Measurements from ENCODE around the gene LCN15.

LCN15 gene

DNA sequence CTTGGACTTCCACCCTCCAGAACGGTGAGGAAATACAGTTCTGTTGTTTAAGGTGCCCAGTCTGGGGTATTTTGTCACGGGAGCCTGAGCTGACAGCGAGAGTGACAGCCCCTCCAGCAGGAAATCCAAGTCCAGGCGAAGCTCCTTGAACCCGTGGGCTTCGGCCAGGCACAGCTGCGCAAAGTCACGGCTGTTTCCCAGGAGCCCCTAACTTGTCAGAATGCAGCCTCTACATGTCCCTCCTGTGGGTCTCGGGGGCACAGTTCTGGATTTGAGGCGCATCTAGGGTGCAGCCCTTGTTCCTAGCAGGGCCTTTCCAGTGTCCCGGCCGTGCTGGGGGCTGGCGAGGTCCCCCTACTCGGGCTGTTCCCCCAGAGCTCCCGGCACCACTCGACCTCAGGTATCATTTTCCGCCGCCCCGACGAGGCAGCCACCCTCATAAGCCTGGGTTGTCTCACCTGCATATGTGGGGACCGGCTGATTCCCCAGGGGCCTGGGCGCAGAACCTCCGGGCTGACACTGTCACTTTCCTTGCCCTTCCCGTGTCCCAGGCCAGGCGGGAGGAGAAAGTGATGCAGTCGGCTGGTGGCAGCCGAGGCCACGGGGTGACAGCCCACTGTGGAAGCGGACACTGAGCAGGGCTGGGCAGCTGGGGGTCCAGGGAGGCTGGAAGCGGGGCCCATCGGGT lies 10.8 kb downstream of the LCN15 start:
- no peaks in the 10 kb centered on the region for H3K27me3 ChIP-seq (ENCODE audit: control insufficient read depth, insufficient read depth, low read length)

DNA sequence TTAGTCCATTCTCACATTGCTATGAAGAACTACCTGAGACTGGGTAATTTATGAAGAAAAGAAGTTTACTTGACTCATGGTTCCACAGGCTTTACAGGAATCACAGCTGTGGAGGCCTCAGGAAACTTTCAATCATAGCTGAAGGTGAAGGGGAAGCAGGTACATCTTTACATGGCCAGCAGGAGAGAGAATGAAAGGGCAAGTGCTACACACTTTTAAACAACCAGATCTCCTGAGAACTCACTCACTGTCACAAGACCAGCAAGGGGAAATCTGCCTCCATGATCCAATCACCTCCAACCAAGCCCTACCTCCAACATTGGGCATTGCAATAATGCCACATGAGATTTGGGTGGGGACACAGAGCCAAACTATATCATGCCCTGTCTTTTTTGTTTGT lies 12.5 kb downstream of the LCN15 start:
- Histone ChIP-seq H3K27ac (ENCODE audit: low read depth, low read length) (no peak overlapping the region), H3K4me1 (ENCODE audit: control insufficient read depth, insufficient read depth, low read length) (peaks cover 3% of the 10 kb centered on the region; the same call in 1 of the 2 replicates), H3K4me3 (ENCODE audit: low read depth, low read length) (no peak overlapping the region), H3K27me3 (ENCODE audit: control insufficient read depth, insufficient read depth, low read length) (no peaks in the 10 kb centered on the region), H3K9ac (ENCODE audit: low read length) (no peak overlapping the region), H3K9me3 (ENCODE audit: control insufficient read depth, insufficient read depth, low read depth, low read length) (peaks cover 25% of the 10 kb centered on the region), H3K36me3 (ENCODE audit: control insufficient read depth, insufficient read depth, low read length) (no peaks in the 10 kb centered on the region)

More for the DNA sequence above, 10.8 kb downstream of the LCN15 start:
- peaks cover 3% of the 10 kb centered on the region; the same call in 1 of the 2 replicates for H3K4me1 ChIP-seq (ENCODE audit: control insufficient read depth, insufficient read depth, low read length)
- peaks cover 25% of the 10 kb centered on the region for H3K9me3 ChIP-seq (ENCODE audit: control insufficient read depth, insufficient read depth, low read depth, low read length)
- H3K27ac ChIP-seq (ENCODE audit: low read depth, low read length): no peak overlapping the region
- H3K4me3 ChIP-seq (ENCODE audit: low read depth, low read length): no peak overlapping the region
- no peak overlapping the region for H3K9ac ChIP-seq (ENCODE audit: low read length)
- no peaks in the 10 kb centered on the region for H3K36me3 ChIP-seq (ENCODE audit: control insufficient read depth, insufficient read depth, low read length)

DNA sequence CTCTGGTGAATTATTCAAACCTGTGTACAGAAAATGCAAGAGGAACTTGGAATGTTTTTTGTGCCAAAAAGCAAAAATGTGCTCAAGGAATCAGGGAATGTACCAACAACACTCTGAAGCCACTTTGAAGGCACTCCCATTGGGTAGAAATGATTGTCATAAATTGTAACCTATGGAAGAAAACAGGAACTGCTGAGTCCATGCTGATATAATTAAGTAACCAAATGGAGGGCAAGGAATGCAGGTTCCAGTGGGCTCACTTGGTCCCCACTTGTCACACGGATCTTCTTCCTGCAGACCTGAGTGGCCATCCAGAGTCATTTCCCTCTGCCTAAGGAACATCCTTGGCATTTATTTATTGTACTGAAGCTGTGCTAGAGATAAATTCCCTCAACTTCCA lies 13.1 kb downstream of the LCN15 start:
- Histone ChIP-seq H3K9me3 (ENCODE audit: control insufficient read depth, insufficient read depth, low read depth, low read length) (peaks cover 24% of the 10 kb centered on the region), H3K27ac (ENCODE audit: low read depth, low read length) (no peak overlapping the region), H3K36me3 (ENCODE audit: control insufficient read depth, insufficient read depth, low read length) (no peaks in the 10 kb centered on the region), H3K4me1 (ENCODE audit: control insufficient read depth, insufficient read depth, low read length) (peaks cover 3% of the 10 kb centered on the region; the same call in 1 of the 2 replicates), H3K27me3 (ENCODE audit: control insufficient read depth, insufficient read depth, low read length) (no peaks in the 10 kb centered on the region), H3K4me3 (ENCODE audit: low read depth, low read length) (no peak overlapping the region), H3K9ac (ENCODE audit: low read length) (no peak overlapping the region)

DNA sequence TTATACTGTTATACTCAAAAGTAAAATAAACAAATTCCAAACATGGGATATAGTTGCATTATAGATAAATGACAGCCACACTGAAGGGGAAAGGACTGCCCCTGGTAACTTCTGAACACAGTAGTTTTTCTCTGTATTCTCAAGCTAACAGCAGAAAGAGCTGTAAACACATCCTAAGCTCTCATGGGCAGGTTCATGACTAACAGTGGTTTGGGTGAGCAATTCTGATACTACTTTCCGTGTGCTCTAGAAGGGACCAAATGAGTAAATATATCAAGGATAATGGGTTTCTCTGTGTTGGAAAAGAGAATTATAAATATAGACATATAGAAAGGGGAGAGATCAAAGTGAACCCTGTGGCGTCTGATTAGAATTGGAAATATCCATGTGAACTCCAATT lies 13.8 kb downstream of the LCN15 start:
- Histone ChIP-seq H3K4me1 (ENCODE audit: control insufficient read depth, insufficient read depth, low read length) (peaks cover 3% of the 10 kb centered on the region; the same call in 1 of the 2 replicates), H3K27ac (ENCODE audit: low read depth, low read length) (no peak overlapping the region), H3K9me3 (ENCODE audit: control insufficient read depth, insufficient read depth, low read depth, low read length) (peaks cover 17% of the 10 kb centered on the region), H3K4me3 (ENCODE audit: low read depth, low read length) (no peak overlapping the region), H3K9ac (ENCODE audit: low read length) (no peak overlapping the region), H3K27me3 (ENCODE audit: control insufficient read depth, insufficient read depth, low read length) (no peaks in the 10 kb centered on the region), H3K36me3 (ENCODE audit: control insufficient read depth, insufficient read depth, low read length) (no peaks in the 10 kb centered on the region)

DNA sequence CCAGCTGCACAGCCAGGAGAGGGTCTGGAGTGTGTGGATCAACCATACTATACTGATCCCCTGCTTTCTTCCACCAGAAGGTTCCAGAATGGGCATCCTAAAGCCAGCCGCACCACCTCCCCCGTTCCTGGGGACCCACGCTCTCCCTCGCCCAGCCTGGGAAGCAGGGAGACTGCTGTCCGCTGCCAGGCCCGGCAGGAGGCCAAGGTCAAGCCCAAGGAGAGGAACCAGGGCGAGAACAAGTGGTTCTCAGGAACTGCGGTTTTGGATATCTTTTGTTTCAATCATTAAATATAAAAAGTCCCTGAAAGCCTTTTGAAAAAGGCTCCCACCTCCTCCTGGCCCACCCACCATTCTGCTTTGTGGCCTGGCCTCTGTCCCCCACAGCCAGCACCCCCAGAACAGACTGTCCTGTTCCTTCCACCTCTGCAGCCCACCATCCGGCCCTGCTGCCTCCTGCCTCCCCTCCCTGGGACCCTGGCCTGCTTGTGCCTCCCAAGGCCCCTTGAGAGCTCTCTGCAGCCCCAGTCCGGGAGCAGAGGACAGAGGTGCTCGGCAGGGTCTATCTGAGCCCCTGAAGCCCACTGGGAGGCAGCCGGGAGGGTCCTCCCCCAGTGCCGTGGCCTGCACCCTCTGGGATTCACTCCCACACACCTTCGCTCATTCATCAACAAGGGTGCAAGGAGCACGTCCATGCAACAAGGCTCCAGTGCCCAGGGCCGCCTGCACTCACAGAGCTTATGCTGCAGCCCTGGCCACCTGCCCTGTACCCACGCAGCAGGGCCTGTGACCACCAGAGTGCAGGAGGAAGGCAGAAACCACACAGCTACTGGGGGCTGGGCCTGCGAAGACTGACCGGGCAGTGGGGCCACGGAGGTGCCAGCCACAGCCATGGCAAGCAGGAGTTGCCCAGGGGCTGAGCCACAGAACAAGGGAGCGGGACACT lies 15.4 kb downstream of the LCN15 start:
- H3K27me3 ChIP-seq (ENCODE audit: control insufficient read depth, insufficient read depth, low read length): no peaks in the 10 kb centered on the region
- H3K27ac ChIP-seq (ENCODE audit: low read depth, low read length): no peak overlapping the region
- H3K9ac ChIP-seq (ENCODE audit: low read length): no peak overlapping the region
- peaks cover 14% of the 10 kb centered on the region for H3K9me3 ChIP-seq (ENCODE audit: control insufficient read depth, insufficient read depth, low read depth, low read length)
- H3K36me3 ChIP-seq (ENCODE audit: control insufficient read depth, insufficient read depth, low read length): no peaks in the 10 kb centered on the region
- H3K4me3 ChIP-seq (ENCODE audit: low read depth, low read length): no peak overlapping the region
- H3K4me1 ChIP-seq (ENCODE audit: control insufficient read depth, insufficient read depth, low read length): no peaks in the 10 kb centered on the region

DNA sequence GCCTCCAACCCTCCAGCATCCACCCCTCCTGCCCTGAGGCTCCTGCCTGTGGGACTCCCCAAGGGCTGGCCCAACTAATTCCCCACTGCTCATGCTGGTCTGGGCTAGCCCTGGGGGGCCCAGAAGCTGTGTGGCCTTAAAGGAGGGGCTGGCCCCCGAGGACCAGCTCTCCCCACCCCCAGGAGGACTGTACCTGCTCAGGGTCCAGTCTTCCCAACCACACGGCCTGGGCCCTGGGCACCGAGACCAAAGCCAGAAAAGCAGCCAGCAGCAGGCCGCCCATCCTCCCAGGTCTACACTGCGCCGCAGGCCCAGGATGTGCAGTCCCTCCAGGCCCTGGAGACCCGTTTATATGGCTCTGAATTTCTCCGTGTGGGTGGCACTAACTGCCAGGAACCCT lies 16.1 kb downstream of the LCN15 start, which contains the start of gene LCN6:
Gene LCN6, minus strand, starts transcription at position 325 of the 400 bp plus-strand sequence. Its CDS starts 42 bp downstream, at position 283.
- H3K9ac ChIP-seq (ENCODE audit: low read length): no peak within 1 kb of the TSS
- H3K27me3 ChIP-seq (ENCODE audit: control insufficient read depth, insufficient read depth, low read length): no peaks in the 10 kb centered on the region
- no peaks in the 10 kb centered on the region for H3K4me1 ChIP-seq (ENCODE audit: control insufficient read depth, insufficient read depth, low read length)
- no peak within 1 kb of the TSS for H3K27ac ChIP-seq (ENCODE audit: low read depth, low read length)
- H3K4me3 ChIP-seq (ENCODE audit: low read depth, low read length): no peak within 1 kb of the TSS
- H3K36me3 ChIP-seq (ENCODE audit: control insufficient read depth, insufficient read depth, low read length): no peaks in the 10 kb centered on the region
- peaks cover 14% of the 10 kb centered on the region for H3K9me3 ChIP-seq (ENCODE audit: control insufficient read depth, insufficient read depth, low read depth, low read length)

DNA sequence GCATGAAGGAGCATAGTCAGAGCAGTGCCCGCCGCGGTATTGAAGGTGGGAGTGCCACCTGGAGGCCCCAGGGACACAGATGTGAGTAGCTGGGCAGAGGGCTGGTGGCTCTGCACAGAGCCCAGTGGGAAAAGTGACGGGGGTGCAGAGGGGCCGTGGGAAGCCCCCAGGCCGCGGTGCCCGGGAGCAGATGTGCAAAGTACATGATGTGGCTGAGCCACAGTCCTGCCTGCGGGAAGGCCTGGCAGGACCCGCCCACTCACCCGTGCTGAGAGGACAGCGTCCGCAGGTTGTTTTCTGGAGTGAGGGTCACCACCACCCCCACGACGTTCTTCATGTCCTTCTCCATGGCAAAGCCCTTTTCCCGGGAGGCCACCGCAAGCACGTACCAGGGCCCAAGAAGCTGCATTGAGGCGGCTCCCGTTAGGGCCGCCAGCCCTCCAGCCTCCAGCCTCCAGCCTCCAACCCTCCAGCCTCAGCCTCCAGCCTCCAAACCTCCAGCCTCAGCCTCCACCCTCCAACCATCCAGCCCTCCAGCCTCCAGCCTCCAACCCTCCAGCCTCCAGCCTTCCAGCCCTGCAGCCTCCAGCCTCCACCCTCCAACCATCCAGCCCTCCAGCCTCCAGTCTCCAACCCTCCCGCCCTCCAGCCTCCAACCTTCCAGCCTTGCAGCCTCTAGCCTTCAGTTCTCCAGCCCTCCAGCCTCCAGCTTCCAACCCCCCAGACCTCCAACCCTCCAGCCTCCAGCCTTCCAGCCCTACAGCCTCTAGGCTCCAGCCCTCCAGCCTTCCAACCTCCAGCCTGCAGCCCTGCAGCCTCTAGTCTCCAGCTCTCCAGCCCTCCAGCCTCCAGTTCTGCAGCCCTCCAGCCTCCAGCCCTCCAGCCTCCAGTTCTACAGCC lies 16.9 kb downstream of the LCN15 start:
- H3K4me1 ChIP-seq (ENCODE audit: control insufficient read depth, insufficient read depth, low read length): peaks cover 3% of the 10 kb centered on the region; the same call in 1 of the 2 replicates
- no peaks in the 10 kb centered on the region for H3K27me3 ChIP-seq (ENCODE audit: control insufficient read depth, insufficient read depth, low read length)
- peaks cover 13% of the 10 kb centered on the region for H3K9me3 ChIP-seq (ENCODE audit: control insufficient read depth, insufficient read depth, low read depth, low read length)
- H3K9ac ChIP-seq (ENCODE audit: low read length): no peak overlapping the region
- H3K4me3 ChIP-seq (ENCODE audit: low read depth, low read length): no peak overlapping the region
- no peaks in the 10 kb centered on the region for H3K36me3 ChIP-seq (ENCODE audit: control insufficient read depth, insufficient read depth, low read length)
- no peak overlapping the region for H3K27ac ChIP-seq (ENCODE audit: low read depth, low read length)

DNA sequence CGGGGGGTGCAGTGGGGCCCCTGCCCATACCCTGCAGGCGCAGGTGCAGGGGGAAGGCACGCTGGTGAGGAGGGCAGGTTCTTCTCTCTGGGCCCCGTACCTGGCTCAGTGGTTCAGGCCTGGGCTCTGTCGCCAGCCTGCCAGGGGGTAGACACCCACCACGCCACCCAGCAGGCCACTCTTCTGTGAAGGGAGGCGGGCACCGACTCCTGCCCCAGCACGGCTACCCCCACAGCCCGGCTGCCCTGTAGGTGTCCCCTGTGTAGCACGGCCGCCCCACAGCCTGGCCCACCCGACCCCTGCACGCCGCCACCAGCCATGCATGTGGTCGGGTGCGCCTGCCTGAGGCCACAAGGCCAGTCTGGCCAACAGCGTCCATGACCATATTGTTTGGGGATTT lies 17.7 kb downstream of the LCN15 start:
- H3K9me3 ChIP-seq (ENCODE audit: control insufficient read depth, insufficient read depth, low read depth, low read length): peaks cover 6% of the 10 kb centered on the region; the same call in 1 of the 2 replicates
- H3K27ac ChIP-seq (ENCODE audit: low read depth, low read length): no peak overlapping the region
- H3K4me3 ChIP-seq (ENCODE audit: low read depth, low read length): no peak overlapping the region
- H3K36me3 ChIP-seq (ENCODE audit: control insufficient read depth, insufficient read depth, low read length): no peaks in the 10 kb centered on the region
- H3K9ac ChIP-seq (ENCODE audit: low read length): no peak overlapping the region
- peaks cover 3% of the 10 kb centered on the region; the same call in 1 of the 2 replicates for H3K4me1 ChIP-seq (ENCODE audit: control insufficient read depth, insufficient read depth, low read length)
- no peaks in the 10 kb centered on the region; the same call in 1 of the 2 replicates for H3K27me3 ChIP-seq (ENCODE audit: control insufficient read depth, insufficient read depth, low read length)

DNA sequence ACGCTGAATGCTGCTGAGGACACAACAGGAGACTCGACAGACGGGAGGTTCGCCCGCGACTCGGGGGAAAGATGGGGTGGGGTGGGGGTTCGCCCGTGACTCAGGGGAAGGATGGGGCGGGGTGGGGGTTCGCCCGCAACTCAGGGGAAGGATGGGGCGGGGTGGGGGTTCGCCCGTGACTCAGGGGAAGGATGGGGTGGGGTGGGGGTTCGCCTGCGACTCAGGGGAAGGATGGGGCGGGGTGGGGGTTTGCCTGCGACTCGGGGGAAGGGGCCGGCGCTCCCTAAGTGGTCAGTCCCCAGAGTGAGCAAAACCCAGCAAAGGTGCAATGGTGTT lies 18.2 kb downstream of the LCN15 start:
- Histone ChIP-seq H3K36me3 (ENCODE audit: control insufficient read depth, insufficient read depth, low read length) (no peaks in the 10 kb centered on the region), H3K9ac (ENCODE audit: low read length) (no peak overlapping the region), H3K4me3 (ENCODE audit: low read depth, low read length) (no peak overlapping the region), H3K9me3 (ENCODE audit: control insufficient read depth, insufficient read depth, low read depth, low read length) (peaks cover 1% of the 10 kb centered on the region; the same call in 1 of the 2 replicates), H3K27ac (ENCODE audit: low read depth, low read length) (no peak overlapping the region), H3K27me3 (ENCODE audit: control insufficient read depth, insufficient read depth, low read length) (no peaks in the 10 kb centered on the region; the same call in 1 of the 2 replicates), H3K4me1 (ENCODE audit: control insufficient read depth, insufficient read depth, low read length) (peaks cover 3% of the 10 kb centered on the region; the same call in 1 of the 2 replicates)

DNA sequence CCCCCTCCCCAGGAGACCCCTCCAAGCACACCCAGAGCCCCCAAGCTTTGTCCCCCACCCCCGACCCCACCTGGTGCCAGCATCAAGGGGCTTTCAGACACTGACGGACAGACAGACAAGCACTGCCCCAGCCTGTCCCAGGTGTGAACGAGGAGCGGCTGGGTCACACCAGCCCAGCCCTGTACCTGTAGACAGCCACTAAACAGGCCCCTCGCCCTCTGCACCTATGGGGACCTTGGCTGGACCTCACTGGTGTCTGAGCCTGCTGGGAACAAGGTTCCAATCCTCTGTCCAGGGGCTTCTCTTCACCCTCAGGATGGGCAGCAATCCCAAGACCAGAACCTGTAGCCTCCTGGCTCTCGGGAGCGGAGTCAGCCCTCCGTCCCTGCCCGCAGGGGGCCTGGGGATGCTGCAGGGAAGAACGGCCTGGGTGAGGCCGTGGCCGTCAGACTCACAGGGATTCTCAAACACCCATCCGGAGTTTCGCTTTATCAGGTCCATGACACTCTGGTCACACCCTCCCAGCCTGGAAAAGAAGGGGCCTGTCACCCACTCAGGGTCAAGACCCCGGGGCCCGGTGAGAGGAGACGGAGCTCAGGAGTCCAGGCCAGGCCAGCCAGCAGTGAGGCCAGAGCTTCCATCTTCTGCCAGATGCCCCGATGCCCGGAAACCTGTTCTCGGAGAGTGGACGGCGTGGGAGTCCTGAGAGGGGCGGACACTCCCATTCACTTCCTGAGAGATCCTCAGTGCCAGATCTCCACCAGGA lies 18.7 kb downstream of the LCN15 start:
- H3K4me1 ChIP-seq (ENCODE audit: control insufficient read depth, insufficient read depth, low read length): peaks cover 3% of the 10 kb centered on the region; the same call in 1 of the 2 replicates
- no peak overlapping the region for H3K27ac ChIP-seq (ENCODE audit: low read depth, low read length)
- no peak overlapping the region for H3K9ac ChIP-seq (ENCODE audit: low read length)
- H3K9me3 ChIP-seq (ENCODE audit: control insufficient read depth, insufficient read depth, low read depth, low read length): no peaks in the 10 kb centered on the region
- no peaks in the 10 kb centered on the region for H3K36me3 ChIP-seq (ENCODE audit: control insufficient read depth, insufficient read depth, low read length)
- H3K27me3 ChIP-seq (ENCODE audit: control insufficient read depth, insufficient read depth, low read length): no peaks in the 10 kb centered on the region; the same call in 1 of the 2 replicates
- no peak overlapping the region for H3K4me3 ChIP-seq (ENCODE audit: low read depth, low read length)
